Measurements from ENCODE around the gene C16orf74. TPM values are rescaled to one million over a fixed set of nuclear protein-coding genes. Genes with fewer than 3 reads are reported as not detected.

Gene C16orf74
- polyA plus RNA-seq, 1 experiment: 3.2 TPM

DNA sequence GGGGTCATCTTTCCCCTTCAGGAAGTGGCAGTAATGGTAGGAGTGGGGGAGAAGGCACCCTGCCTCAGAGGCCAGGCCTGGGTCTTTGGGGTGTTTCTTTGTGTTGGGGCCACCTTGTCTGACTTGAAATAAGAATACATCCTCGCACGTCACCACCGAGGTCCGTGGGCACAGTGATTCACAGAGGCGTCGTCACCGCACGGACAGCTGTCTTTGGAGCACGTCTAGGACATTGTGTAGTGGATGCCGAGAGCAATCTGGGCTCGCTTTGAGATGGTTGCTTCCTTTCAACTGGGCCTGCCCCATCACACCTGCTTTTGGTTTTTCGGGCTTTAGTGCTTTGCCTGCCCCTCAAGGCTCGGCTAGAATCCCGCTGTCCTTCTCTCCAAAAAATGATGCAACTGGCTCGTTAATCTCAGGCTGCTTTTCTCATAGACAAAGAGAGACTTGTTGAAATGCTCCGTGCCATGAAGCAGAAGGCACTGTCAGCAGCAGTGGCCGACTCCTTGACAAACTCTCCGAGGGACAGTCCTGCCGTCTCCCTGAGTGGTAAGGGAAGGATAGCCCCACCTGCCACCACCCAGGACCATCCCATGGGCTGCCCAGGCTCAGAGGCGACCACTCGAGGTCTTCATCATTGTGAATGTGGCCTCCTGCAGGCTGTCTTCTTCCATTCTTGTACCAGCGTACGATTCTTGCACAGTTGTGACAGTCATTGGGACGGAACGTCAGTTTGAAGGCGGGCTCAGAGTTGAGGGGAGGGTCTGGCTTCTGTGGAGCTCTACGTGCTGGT lies 86.1 kb downstream of the C16orf74 start:
- Histone ChIP-seq H3K9me3 (ENCODE audit: control insufficient read depth, insufficient read depth, low read length) (no peaks in the 10 kb centered on the region; the same call in 1 of the 2 replicates), H3K27me3 (ENCODE audit: control insufficient read depth, insufficient read depth, low read length) (no peaks in the 10 kb centered on the region), H3K27ac (ENCODE audit: low read depth, low read length) (no peak overlapping the region), H3K4me3 (ENCODE audit: low read depth, low read length) (no peak overlapping the region)
- TF ChIP-seq, protein P1, sequence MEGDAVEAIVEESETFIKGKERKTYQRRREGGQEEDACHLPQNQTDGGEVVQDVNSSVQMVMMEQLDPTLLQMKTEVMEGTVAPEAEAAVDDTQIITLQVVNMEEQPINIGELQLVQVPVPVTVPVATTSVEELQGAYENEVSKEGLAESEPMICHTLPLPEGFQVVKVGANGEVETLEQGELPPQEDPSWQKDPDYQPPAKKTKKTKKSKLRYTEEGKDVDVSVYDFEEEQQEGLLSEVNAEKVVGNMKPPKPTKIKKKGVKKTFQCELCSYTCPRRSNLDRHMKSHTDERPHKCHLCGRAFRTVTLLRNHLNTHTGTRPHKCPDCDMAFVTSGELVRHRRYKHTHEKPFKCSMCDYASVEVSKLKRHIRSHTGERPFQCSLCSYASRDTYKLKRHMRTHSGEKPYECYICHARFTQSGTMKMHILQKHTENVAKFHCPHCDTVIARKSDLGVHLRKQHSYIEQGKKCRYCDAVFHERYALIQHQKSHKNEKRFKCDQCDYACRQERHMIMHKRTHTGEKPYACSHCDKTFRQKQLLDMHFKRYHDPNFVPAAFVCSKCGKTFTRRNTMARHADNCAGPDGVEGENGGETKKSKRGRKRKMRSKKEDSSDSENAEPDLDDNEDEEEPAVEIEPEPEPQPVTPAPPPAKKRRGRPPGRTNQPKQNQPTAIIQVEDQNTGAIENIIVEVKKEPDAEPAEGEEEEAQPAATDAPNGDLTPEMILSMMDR (IDR thresholded peaks at IDR 0.05; ENCODE audit: low read depth, low read length): no peak
- CTCF ChIA-PET: no interaction called here
- no peak for DNase-seq (ENCODE audit: low read depth, low spot score)
- POLR2A ChIA-PET: no interaction called here

DNA sequence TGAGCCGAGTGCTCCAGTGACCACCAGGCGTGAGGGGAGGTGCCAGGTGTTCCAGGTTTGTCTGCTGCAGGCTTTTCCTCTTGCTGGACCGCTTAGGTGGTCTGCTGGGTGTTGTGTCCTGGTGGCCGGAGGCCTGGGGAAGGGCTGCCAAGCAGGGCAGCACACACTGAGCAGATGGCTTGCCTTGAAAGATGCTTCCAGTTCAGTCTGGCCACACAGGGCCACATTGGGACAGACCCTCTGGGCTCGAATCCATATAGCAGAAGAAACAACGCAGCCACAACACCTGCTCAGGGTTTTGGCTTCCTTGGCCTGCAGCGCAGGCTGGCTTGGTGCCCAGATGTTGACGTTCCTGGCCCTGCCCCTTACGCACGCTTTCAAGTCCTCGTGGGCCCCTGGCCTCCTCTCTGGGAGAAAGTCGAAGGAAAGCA lies 87.0 kb downstream of the C16orf74 start:
- POLR2A ChIA-PET: no interaction called here
- TF ChIP-seq, protein P1 (IDR thresholded peaks at IDR 0.05; ENCODE audit: low read depth, low read length): no peak
- H3K27ac ChIP-seq (ENCODE audit: low read depth, low read length): no peak overlapping the region
- no peak overlapping the region for H3K4me3 ChIP-seq (ENCODE audit: low read depth, low read length)
- CTCF ChIA-PET: no interaction called here
- DNase-seq (ENCODE audit: low read depth, low spot score): no peak
- no peaks in the 10 kb centered on the region; the same call in 1 of the 2 replicates for H3K9me3 ChIP-seq (ENCODE audit: control insufficient read depth, insufficient read depth, low read length)
- H3K27me3 ChIP-seq (ENCODE audit: control insufficient read depth, insufficient read depth, low read length): no peaks in the 10 kb centered on the region

DNA sequence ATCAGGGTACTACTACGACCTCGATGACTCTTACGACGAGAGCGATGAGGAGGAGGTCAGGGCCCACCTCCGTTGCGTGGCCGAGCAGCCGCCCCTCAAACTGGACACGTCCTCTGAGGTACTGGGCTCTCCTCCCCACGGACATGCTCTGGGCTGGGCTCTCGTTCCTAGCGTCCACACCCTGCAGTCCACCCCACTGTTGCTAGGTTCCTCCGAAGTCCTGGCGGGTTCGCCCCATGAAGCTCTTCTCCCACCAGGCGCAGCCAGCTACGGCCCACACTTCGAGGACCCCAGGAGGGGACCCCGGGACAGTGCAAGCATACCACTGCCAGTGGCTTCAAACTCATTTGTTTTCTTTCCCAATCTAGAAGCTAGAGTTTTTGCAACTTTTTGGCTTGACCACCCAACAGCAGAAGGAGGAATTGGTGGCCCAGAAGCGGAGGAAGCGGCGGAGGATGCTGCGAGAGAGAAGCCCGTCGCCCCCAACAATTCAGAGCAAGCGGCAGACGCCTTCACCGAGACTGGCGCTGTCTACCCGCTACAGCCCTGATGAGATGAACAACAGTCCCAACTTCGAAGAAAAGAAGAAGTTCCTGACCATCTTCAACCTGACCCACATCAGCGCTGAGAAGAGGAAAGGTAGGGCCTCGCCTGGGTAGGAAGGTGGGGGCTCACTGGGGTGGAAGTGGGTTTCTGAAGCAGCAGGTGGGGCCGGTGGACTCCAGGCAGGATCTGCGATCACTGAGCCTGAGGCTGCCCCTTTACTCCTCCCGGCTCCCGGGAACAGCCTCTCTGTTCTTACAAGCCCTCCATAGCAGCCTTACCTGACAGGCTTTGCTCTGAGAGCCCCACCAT lies 87.7 kb downstream of the C16orf74 start:
- CTCF ChIA-PET: interaction anchor here (0.9 kb wide), 1 partner anchor 247 kb away, joined by 3 read pairs; no protein-coding TSS in a partner anchor
- H3K27me3 ChIP-seq (ENCODE audit: control insufficient read depth, insufficient read depth, low read length): no peaks in the 10 kb centered on the region
- POLR2A ChIA-PET: no interaction called here
- H3K9me3 ChIP-seq (ENCODE audit: control insufficient read depth, insufficient read depth, low read length): no peaks in the 10 kb centered on the region; the same call in 1 of the 2 replicates
- no peak overlapping the region for H3K27ac ChIP-seq (ENCODE audit: low read depth, low read length)
- DNase-seq (ENCODE audit: low read depth, low spot score): no peak
- no peak overlapping the region for H3K4me3 ChIP-seq (ENCODE audit: low read depth, low read length)
- TF ChIP-seq, protein P1 (IDR thresholded peaks at IDR 0.05; ENCODE audit: low read depth, low read length): no peak

DNA sequence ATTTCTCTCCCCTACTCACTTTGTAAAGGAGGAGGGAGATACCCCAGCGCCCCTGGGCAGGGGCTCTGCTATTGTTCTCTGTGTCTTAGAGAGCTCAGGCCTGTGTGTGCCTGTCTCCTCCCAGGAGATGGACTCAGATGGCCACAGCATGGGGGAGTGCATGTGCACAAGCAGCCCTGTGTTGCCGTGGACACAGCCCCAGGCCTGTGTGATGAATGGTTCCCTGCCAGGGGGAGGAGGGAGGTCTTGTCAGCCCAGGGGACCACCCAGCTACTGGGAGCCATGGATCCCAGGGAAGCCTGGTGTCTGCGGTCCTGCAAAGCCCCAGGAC lies 88.4 kb downstream of the C16orf74 start:
- Histone ChIP-seq H3K27ac (ENCODE audit: low read depth, low read length) (no peak overlapping the region), H3K27me3 (ENCODE audit: control insufficient read depth, insufficient read depth, low read length) (no peaks in the 10 kb centered on the region), H3K4me3 (ENCODE audit: low read depth, low read length) (no peak overlapping the region), H3K9me3 (ENCODE audit: control insufficient read depth, insufficient read depth, low read length) (no peaks in the 10 kb centered on the region; the same call in 1 of the 2 replicates)
- no peak for DNase-seq (ENCODE audit: low read depth, low spot score)
- CTCF ChIA-PET: interaction anchor here (0.9 kb wide), 1 partner anchor 246 kb away, joined by 3 read pairs; no protein-coding TSS in a partner anchor
- POLR2A ChIA-PET: no interaction called here
- TF ChIP-seq, protein P1 (IDR thresholded peaks at IDR 0.05; ENCODE audit: low read depth, low read length): no peak
